GM23338 (cell line): ENCODE results near the gene AP1G2. TPM values are rescaled to one million over a fixed set of nuclear protein-coding genes. Genes with fewer than 3 reads are reported as not detected.

Experiments
- CREB1 ChIP-seq: fragments of 250-450 bp; sonication (Bioruptor Pico); IDR thresholded peaks from 2 replicates; pipeline ENCODE4 v1.5.0; 2020; ENCODE audit warnings: low read depth, mild to moderate bottlenecking, moderate library complexity
- JUNB ChIP-seq: IDR thresholded peaks from one replicate; pipeline ENCODE4 v1.6.1; 2016; ENCODE audit warnings: antibody characterized with exemption; ENCODE audit not compliant: unreplicated experiment
- ZNF114 ChIP-seq: fragments of 250-450 bp; sonication (Bioruptor Pico); IDR thresholded peaks from 2 replicates; pipeline ENCODE4 v1.5.0; 2020; ENCODE audit warnings: mild to moderate bottlenecking, moderate library complexity
- ZNF331 ChIP-seq: fragments of 250-450 bp; sonication (Bioruptor Pico); IDR thresholded peaks from 2 replicates; pipeline ENCODE4 v1.5.0; 2020; ENCODE audit warnings: low read depth, mild to moderate bottlenecking, moderate library complexity
- polyA plus RNA-seq: library from polyadenylated mRNA; unstranded; fragments of >200 nt; fragmentation: Nextera tagmentation; extraction: Ambion mirVana; gene quantifications from 2 replicates; pipeline ENCODE4 v1.2.1, GENCODE V29; 2016
- total RNA-seq: library from RNA; depleted of rRNA; stranded (reverse); fragments of >200 nt; shearing (Covaris generic); gene quantifications from 2 replicates; pipeline ENCODE4 v1.2.3, GENCODE V29; 2014
- TF ChIP-seq, protein P1 (sequence below): fragments of 250-450 bp; sonication (Bioruptor Pico); IDR thresholded peaks from 2 replicates; pipeline ENCODE4 v1.5.0; 2020; ENCODE audit warnings: mild to moderate bottlenecking, moderate library complexity
- TF ChIP-seq, protein P2 (sequence below): IDR thresholded peaks from one replicate; pipeline ENCODE4 v1.6.1; 2018; ENCODE audit warnings: antibody characterized with exemption; ENCODE audit not compliant: unreplicated experiment

The AP1G2 gene
- total and polyA plus RNA-seq, 2 experiments from 2014 or later: 55.3 to 63.5 TPM

DNA sequence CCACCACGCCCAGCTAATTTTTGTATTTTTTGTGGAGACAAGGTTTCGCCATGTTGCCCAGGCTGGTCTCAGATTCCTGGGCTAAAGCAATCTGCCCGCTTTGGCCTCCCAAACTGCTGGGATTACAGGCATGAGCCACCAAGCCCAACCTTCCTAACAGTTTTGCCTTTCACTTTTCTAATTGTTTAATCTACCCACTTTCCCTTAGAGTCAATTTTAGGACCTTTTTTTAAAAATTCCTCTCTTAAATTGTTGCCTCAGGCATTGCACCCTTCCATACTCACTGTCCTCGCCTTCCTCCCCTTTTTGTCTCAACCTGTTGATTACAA is 27.5 kb downstream of the AP1G2 start (continued):
- TF ChIP-seq, protein P1, sequence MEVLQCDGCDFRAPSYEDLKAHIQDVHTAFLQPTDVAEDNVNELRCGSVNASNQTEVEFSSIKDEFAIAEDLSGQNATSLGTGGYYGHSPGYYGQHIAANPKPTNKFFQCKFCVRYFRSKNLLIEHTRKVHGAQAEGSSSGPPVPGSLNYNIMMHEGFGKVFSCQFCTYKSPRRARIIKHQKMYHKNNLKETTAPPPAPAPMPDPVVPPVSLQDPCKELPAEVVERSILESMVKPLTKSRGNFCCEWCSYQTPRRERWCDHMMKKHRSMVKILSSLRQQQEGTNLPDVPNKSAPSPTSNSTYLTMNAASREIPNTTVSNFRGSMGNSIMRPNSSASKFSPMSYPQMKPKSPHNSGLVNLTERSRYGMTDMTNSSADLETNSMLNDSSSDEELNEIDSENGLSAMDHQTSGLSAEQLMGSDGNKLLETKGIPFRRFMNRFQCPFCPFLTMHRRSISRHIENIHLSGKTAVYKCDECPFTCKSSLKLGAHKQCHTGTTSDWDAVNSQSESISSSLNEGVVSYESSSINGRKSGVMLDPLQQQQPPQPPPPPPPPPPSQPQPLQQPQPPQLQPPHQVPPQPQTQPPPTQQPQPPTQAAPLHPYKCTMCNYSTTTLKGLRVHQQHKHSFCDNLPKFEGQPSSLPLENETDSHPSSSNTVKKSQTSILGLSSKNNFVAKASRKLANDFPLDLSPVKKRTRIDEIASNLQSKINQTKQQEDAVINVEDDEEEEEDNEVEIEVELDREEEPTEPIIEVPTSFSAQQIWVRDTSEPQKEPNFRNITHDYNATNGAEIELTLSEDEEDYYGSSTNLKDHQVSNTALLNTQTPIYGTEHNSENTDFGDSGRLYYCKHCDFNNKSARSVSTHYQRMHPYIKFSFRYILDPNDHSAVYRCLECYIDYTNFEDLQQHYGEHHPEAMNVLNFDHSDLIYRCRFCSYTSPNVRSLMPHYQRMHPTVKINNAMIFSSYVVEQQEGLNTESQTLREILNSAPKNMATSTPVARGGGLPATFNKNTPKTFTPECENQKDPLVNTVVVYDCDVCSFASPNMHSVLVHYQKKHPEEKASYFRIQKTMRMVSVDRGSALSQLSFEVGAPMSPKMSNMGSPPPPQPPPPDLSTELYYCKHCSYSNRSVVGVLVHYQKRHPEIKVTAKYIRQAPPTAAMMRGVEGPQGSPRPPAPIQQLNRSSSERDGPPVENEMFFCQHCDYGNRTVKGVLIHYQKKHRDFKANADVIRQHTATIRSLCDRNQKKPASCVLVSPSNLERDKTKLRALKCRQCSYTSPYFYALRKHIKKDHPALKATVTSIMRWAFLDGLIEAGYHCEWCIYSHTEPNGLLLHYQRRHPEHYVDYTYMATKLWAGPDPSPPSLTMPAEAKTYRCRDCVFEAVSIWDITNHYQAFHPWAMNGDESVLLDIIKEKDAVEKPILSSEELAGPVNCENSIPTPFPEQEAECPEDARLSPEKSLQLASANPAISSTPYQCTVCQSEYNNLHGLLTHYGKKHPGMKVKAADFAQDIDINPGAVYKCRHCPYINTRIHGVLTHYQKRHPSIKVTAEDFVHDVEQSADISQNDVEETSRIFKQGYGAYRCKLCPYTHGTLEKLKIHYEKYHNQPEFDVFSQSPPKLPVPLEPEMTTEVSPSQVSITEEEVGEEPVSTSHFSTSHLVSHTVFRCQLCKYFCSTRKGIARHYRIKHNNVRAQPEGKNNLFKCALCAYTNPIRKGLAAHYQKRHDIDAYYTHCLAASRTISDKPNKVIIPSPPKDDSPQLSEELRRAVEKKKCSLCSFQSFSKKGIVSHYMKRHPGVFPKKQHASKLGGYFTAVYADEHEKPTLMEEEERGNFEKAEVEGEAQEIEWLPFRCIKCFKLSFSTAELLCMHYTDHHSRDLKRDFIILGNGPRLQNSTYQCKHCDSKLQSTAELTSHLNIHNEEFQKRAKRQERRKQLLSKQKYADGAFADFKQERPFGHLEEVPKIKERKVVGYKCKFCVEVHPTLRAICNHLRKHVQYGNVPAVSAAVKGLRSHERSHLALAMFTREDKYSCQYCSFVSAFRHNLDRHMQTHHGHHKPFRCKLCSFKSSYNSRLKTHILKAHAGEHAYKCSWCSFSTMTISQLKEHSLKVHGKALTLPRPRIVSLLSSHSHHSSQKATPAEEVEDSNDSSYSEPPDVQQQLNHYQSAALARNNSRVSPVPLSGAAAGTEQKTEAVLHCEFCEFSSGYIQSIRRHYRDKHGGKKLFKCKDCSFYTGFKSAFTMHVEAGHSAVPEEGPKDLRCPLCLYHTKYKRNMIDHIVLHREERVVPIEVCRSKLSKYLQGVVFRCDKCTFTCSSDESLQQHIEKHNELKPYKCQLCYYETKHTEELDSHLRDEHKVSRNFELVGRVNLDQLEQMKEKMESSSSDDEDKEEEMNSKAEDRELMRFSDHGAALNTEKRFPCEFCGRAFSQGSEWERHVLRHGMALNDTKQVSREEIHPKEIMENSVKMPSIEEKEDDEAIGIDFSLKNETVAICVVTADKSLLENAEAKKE: no peak
- no peak for TF ChIP-seq ZNF114 (CRISPR knock-in tag)
- TF ChIP-seq JUNB: no peak
- TF ChIP-seq ZNF331 (CRISPR knock-in tag): no peak
- no peak for TF ChIP-seq CREB1
- TF ChIP-seq, protein P2, sequence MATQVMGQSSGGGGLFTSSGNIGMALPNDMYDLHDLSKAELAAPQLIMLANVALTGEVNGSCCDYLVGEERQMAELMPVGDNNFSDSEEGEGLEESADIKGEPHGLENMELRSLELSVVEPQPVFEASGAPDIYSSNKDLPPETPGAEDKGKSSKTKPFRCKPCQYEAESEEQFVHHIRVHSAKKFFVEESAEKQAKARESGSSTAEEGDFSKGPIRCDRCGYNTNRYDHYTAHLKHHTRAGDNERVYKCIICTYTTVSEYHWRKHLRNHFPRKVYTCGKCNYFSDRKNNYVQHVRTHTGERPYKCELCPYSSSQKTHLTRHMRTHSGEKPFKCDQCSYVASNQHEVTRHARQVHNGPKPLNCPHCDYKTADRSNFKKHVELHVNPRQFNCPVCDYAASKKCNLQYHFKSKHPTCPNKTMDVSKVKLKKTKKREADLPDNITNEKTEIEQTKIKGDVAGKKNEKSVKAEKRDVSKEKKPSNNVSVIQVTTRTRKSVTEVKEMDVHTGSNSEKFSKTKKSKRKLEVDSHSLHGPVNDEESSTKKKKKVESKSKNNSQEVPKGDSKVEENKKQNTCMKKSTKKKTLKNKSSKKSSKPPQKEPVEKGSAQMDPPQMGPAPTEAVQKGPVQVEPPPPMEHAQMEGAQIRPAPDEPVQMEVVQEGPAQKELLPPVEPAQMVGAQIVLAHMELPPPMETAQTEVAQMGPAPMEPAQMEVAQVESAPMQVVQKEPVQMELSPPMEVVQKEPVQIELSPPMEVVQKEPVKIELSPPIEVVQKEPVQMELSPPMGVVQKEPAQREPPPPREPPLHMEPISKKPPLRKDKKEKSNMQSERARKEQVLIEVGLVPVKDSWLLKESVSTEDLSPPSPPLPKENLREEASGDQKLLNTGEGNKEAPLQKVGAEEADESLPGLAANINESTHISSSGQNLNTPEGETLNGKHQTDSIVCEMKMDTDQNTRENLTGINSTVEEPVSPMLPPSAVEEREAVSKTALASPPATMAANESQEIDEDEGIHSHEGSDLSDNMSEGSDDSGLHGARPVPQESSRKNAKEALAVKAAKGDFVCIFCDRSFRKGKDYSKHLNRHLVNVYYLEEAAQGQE: no peak
